Stimulated activated naive CD8-positive, alpha-beta T cell treated with anti-CD3 and anti-CD28 coated beads, Interleukin-15, amount 100 ng/mL, for 72 hours (primary cell): ENCODE data around the gene BATF3.
A peak's percentile ranks its signal among the peaks of the same experiment; 100 is the strongest.

Experiments used
- ATAC-seq: fragments of 150-1000 bp; cut with Tn5 transposase; 2 replicates; pipeline ENCODE4 v1.10.0; 2021; ENCODE audit warnings: mild to moderate bottlenecking, moderate library complexity
- DNase-seq, 2 donors: peaks; one replicate each; pipeline ENCODE4 v3.0.0; 2021 to 2022
- H3K27ac Mint-ChIP-seq, 2 donors: one replicate each; pipeline ENCODE4 v1.8.0; 2022; ENCODE audit warnings: mild to moderate bottlenecking in 2 of 2, mixed read lengths in 2 of 2, moderate library complexity in 2 of 2
- H3K27me3 Mint-ChIP-seq: one replicate; pipeline ENCODE4 v1.8.0; 2022; ENCODE audit warnings: mixed read lengths
- H3K4me1 Mint-ChIP-seq: one replicate; pipeline ENCODE4 v1.8.0; 2022; ENCODE audit warnings: mild to moderate bottlenecking, mixed read lengths
- H3K4me3 Mint-ChIP-seq, 2 donors: one replicate each; pipeline ENCODE4 v1.8.0; 2022; ENCODE audit warnings: mild to moderate bottlenecking in 2 of 2, mixed read lengths in 2 of 2, moderate library complexity in 1 of 2
- H3K9me3 Mint-ChIP-seq, 2 donors: one replicate each; pipeline ENCODE4 v1.8.0; 2022; ENCODE audit warnings: mixed read lengths in 2 of 2

Gene BATF3

DNA sequence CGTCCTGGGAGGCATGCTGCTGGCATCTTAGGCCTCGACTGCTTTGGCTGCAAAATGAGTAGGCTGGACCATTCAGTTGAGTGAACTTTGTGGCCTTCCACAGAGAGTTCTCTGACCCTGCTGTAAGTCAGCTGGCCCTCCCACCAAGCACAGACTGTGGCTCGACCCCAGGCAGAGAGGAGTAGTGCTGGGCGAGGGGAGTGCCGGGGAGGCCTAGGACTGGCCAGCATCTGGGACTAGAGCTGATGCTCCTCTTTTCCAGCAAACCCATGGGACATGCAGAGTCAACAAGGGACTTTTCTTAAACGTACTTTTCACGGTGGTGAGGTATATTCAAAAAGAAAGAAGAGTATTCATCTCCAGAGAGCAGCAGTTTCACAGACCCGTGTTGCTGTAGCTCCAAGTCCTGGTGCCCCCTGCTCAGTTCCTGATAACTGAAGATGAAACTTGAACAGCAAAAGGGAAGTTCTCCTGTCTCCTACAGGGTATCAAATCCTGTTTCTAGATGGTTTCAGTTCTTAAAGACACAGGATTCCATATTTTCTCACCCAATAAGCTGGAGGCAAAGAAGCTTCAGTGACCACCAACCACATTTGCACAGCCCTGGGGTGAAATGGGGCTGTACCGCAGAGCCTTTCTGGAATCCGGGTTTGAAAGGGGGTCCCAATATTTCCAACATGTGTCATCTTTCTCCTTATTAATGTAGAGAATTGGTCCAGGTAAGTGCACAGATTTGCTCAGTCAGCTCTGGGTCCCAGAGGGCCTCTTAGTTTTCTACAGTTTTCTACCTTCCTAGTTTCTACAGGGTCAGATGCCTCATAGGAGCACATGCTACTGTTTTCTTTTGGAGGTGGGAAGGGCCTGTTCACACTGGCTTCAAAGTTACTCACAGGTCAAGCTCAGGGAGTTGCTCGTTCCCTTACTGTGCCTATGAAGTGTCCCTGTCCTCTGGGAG lies 20.9 kb downstream of the BATF3 start:
- Mint-ChIP-seq H3K9me3 (no peaks in the 10 kb centered on the region), H3K4me3 (peak overlapping the region; percentile 24 to 50), H3K27me3 (peaks cover 12% of the 10 kb centered on the region), H3K4me1 (peaks cover 65% of the 10 kb centered on the region), H3K27ac (peak overlapping the region; percentile 66 to 78)
- DNase-seq (peak in 1 of 2 donors; percentile 59), ATAC-seq (peak; percentile 67)

DNA sequence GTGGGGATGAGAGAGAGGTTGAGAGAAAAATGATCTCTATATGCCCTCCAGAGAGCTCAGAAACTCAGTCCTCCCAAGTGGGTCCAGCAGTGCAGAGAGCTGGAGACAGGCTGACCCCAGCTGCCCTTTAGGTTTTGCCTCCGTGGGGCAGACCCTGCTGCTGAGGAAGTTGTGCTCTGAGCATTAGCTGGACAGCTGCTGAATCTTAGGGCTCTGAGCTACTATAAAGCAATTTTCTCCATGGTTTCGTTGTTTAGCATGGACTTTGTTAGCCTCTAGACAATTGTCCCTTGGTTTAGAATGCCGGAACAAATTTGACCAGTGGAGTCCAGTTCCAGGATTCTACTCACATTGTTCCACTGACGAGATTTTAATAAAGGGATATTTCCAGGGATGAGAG lies 22.1 kb downstream of the BATF3 start:
- H3K27ac Mint-ChIP-seq, result peak overlapping the region in 1 of 2 donors; percentile 34
- H3K4me1 Mint-ChIP-seq, result peaks cover 54% of the 10 kb centered on the region

DNA sequence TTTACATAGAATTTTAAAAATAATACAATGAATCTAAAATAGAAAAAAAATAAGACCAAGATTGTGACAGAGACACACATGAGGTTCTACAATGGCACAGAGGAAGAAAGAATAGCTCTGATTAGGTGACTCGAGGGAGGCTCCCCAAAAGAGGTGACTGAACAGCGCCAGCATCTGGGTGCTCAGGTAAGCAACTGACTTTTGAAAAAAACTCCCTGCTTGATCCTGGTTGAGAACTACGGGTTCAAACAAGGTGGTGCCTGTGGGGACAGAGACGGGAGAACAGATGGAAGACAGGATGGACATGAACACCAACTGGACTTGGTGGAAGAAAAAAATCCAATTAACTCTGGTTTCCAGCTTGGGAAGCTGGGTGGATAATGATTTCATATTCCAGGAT lies 22.5 kb downstream of the BATF3 start:
- Mint-ChIP-seq H3K4me3 (no peak overlapping the region), H3K4me1 (peaks cover 49% of the 10 kb centered on the region), H3K27me3 (peaks cover 12% of the 10 kb centered on the region), H3K27ac (peak overlapping the region; percentile 2 to 74), H3K9me3 (no peaks in the 10 kb centered on the region)
- ATAC-seq, result no peak
- DNase-seq, result no peak

More for the DNA sequence above, 22.1 kb downstream of the BATF3 start:
- no peaks in the 10 kb centered on the region for H3K9me3 Mint-ChIP-seq
- H3K4me3 Mint-ChIP-seq, result peak overlapping the region in 1 of 2 donors; percentile 50
- no peak for ATAC-seq
- peaks cover 12% of the 10 kb centered on the region for H3K27me3 Mint-ChIP-seq
- no peak for DNase-seq

DNA sequence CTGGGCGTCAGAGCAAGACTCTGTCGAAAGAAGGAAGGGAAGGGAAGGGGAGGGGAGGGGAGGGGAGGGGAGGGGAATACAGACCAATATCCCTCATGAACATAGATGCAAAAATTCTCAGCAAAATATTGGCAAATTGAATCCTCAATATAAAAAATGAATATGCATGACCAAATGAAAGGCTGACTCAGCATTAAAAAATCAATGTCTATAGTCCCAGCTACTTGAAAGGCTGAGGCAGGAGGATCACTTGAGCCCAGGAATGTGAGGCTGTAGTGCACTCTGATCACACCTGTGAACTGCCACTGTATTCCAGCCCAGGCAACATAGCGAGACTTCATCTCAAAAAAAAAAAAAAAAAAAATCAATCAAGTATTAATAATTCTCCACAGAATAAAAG lies 24.0 kb downstream of the BATF3 start:
- no peak overlapping the region for H3K4me3 Mint-ChIP-seq
- no peak for DNase-seq
- peaks cover 49% of the 10 kb centered on the region for H3K4me1 Mint-ChIP-seq
- no peaks in the 10 kb centered on the region for H3K9me3 Mint-ChIP-seq
- H3K27ac Mint-ChIP-seq, result no peak overlapping the region
- ATAC-seq, result no peak
- peaks cover 22% of the 10 kb centered on the region for H3K27me3 Mint-ChIP-seq

DNA sequence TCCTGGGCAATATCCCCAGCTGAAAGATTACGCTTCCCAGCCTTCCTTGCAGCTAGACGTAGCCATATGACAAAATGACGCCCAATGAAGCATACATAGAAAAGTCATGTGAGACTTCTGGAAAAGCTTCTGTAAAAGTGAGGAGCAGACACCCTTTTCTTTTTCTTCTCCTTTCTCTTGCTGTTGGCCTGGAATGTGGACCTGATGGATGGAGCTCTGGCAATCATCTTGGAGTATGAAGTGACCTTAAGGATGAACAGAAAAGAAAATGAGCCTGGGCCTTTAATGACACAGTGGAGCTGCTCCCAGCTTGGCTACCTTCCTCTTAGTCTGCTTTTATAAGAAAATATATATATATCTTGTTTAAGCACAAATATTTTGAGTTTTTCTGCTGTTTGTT lies 24.8 kb downstream of the BATF3 start:
- ATAC-seq (no peak), DNase-seq (no peak)
- Mint-ChIP-seq H3K4me1 (peaks cover 41% of the 10 kb centered on the region), H3K27me3 (peaks cover 30% of the 10 kb centered on the region), H3K27ac (peak overlapping the region in 1 of 2 donors; percentile 9), H3K4me3 (no peak overlapping the region), H3K9me3 (no peaks in the 10 kb centered on the region)

DNA sequence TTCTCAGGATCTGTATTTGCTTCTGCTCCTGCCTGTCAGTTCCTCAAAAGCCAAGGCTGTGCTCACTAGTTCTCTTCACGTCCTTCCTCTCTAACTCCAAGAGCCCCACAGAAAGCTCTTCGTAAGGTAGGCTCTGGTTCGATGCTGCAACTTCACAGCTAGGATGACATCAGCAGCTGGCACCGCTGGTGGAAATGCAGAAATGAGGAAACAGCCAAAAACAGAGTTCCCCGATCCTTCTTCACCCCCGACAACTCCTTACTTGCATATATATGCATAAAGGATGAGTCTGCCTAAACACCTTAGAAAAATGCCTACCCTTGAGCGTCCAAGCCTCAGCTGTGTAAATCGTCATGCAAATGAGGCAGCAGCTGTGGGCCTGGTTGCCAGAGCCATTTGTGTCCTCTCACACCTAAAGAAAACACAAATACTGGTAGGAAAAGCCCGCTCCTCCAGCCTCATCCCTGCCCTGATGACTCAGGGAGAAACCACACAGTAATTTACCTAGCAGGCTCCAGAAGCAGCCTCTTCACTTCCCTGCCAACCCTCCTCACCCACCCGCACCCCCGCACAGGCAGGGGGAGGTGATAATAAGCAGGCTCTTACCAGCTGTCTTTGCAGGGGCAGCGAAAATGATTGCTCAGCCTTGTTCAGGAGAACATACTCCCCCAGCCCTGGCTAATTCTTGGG lies 28.2 kb downstream of the BATF3 start:
- peak overlapping the region in 1 of 2 donors; percentile 28 for H3K4me3 Mint-ChIP-seq
- peaks cover 25% of the 10 kb centered on the region for H3K4me1 Mint-ChIP-seq
- peaks cover 27% of the 10 kb centered on the region for H3K27me3 Mint-ChIP-seq
- no peaks in the 10 kb centered on the region for H3K9me3 Mint-ChIP-seq
- no peak for DNase-seq
- ATAC-seq, result peak; percentile 55
- peak overlapping the region in 1 of 2 donors; percentile 72 for H3K27ac Mint-ChIP-seq

DNA sequence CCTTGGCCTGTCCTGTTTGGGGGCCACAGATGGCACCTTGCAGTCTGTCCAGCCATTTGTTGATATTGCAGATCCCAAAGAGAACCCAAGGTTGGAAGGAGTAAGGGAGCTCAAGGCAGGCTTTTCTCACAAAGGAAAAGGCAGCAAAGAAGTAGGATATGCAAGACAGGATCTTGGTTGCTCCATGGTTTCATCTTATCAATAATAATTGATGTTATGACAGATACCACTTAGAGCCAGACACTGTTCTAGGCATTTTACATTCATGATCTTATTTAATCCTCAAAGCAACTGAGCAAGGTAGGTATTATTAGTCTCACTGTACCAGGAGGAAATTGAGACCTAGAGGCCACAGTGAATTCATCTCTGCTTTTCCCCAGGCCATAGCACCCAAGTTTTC lies 28.8 kb downstream of the BATF3 start:
- no peak for ATAC-seq
- Mint-ChIP-seq H3K4me1 (peaks cover 29% of the 10 kb centered on the region), H3K4me3 (no peak overlapping the region), H3K27ac (peak overlapping the region in 1 of 2 donors; percentile 72), H3K27me3 (peaks cover 27% of the 10 kb centered on the region), H3K9me3 (no peaks in the 10 kb centered on the region)
- no peak for DNase-seq

DNA sequence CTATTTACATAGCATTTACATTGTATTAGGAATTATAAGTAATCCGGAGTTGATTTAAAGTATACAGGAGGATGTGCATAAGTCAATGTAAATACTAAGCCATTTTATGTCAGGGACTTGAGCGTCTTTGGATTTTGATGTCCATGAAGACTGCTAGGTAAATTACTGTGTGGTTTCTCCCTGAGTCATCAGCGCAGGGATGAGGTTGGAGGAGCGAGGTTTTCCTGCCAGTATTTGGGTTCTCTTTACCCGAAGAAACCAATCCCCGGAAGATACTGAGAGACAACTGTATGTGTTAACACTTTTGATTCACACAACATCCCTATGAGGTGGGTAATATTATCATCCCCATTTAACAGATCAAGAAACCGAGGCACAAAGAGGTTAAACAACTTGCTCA lies 29.3 kb downstream of the BATF3 start:
- no peak for ATAC-seq
- Mint-ChIP-seq H3K4me3 (no peak overlapping the region), H3K4me1 (peaks cover 35% of the 10 kb centered on the region), H3K9me3 (no peaks in the 10 kb centered on the region), H3K27ac (no peak overlapping the region), H3K27me3 (peaks cover 27% of the 10 kb centered on the region)
- DNase-seq, result no peak

DNA sequence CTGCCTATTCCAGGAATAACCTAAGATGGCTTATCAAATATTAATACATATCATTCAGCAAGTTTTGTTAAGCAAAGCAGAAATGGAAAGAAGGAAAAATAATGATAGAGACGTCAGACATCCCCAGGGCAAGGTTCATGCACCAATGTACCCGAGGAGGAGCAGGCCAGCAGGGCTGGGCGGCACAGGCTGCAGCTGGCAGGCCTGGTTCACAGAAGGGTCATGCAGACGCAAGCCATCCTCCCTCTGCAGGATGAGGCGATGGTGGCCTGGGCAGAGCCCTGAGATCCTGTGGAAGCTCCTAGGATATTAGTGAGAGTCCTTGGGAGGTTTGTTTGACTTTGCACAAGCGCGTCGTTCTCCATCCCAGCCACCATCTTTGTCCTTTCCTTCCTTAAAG lies 30.0 kb downstream of the BATF3 start:
- peaks cover 39% of the 10 kb centered on the region for H3K4me1 Mint-ChIP-seq
- ATAC-seq (no peak), DNase-seq (no peak)
- H3K9me3 Mint-ChIP-seq, result no peaks in the 10 kb centered on the region
- peaks cover 27% of the 10 kb centered on the region for H3K27me3 Mint-ChIP-seq
- no peak overlapping the region for H3K27ac Mint-ChIP-seq
- no peak overlapping the region for H3K4me3 Mint-ChIP-seq

DNA sequence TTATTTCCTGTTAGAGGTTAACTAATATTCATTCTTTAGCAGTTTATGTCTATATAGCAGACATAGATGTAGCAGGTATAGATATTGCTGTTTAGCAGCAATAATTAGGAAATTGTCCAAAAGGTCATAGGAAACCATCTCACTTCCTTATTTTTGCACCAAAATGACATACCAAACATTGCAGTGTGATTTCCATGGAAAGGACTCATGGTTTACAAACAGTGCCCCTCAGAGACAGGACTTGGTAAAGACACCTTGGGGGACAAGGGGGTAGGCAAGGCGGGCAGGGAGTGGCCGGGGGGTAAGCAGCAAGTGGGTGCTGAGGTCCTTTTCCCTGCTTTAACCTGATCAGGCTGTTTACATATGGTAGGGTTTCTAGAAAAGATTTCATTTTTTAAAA lies 30.5 kb downstream of the BATF3 start:
- no peak overlapping the region for H3K4me3 Mint-ChIP-seq
- DNase-seq (no peak), ATAC-seq (no peak)
- no peak overlapping the region for H3K27ac Mint-ChIP-seq
- H3K4me1 Mint-ChIP-seq, result peaks cover 39% of the 10 kb centered on the region
- peaks cover 27% of the 10 kb centered on the region for H3K27me3 Mint-ChIP-seq
- no peaks in the 10 kb centered on the region for H3K9me3 Mint-ChIP-seq

DNA sequence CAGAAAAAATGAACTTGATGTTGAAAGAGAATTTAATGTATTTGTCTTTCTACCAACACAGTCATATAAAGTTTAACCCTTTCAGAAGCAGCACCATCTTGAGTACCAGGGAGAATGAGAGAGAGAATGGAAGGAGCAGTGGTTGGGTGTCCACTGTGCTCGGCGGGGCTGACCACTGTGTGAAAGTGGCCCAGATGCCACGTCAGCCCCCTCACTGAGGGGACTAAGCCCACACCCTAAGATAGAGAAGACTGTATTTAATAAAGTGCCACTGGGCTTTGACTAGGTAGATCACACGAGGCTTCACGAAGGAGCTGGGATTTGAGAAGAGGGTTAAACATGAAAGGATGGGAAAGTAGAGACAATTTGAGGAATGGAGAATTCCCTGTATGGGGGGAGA lies 31.2 kb downstream of the BATF3 start:
- ATAC-seq, result no peak
- peaks cover 39% of the 10 kb centered on the region for H3K4me1 Mint-ChIP-seq
- peak overlapping the region in 1 of 2 donors; percentile 4 for H3K27ac Mint-ChIP-seq
- peaks cover 27% of the 10 kb centered on the region for H3K27me3 Mint-ChIP-seq
- DNase-seq, result no peak
- no peak overlapping the region for H3K4me3 Mint-ChIP-seq
- no peaks in the 10 kb centered on the region for H3K9me3 Mint-ChIP-seq

DNA sequence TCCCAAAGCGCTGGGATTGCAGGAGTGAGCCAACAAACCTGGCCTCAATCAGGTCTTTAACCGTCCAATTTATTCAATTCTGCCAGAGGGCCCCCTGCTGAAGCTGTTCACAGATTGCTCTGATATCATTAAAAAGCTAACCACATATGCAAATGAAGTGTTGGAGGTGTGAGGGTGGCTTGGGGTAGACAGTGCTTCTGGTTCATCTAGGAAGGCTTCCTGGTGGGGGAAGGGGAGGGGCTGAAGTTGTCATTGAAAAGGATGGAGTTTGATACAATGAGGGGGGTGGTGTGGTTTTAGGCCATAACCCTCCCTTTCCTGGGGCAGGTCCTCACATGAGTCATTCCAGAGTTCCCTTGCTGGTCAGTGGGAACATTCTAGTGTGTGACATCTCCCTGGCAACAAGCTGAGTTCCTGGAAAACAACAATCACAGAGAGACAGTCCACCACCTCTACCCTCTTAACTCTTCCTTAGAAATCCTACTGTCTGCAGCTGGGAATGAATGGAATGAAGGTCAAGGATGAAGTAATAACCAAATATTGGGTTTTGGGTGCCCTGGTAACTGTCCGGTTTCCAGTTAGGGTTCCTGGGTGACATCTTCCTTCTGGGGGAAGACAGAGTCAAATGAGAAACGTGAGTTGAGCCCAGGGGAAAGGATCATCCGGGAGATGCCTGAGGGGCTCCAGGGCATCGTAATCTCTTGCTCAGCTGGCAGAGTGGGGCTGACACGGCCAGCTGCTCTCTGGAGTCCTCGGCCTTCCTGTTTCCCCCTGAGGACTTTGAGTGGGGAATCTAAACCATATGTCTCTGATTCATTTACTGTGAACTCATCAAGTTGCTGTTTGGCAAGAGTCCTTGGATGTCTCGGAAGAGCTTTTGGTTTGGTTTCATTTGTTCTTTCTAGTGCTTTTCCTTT lies 32.2 kb downstream of the BATF3 start:
- no peaks in the 10 kb centered on the region for H3K9me3 Mint-ChIP-seq
- H3K4me3 Mint-ChIP-seq, result peak overlapping the region; percentile 21 to 36
- H3K27ac Mint-ChIP-seq, result peak overlapping the region; percentile 16 to 46
- peaks cover 29% of the 10 kb centered on the region for H3K27me3 Mint-ChIP-seq
- H3K4me1 Mint-ChIP-seq, result peaks cover 39% of the 10 kb centered on the region
- ATAC-seq, result peak; percentile 69
- DNase-seq, result no peak

DNA sequence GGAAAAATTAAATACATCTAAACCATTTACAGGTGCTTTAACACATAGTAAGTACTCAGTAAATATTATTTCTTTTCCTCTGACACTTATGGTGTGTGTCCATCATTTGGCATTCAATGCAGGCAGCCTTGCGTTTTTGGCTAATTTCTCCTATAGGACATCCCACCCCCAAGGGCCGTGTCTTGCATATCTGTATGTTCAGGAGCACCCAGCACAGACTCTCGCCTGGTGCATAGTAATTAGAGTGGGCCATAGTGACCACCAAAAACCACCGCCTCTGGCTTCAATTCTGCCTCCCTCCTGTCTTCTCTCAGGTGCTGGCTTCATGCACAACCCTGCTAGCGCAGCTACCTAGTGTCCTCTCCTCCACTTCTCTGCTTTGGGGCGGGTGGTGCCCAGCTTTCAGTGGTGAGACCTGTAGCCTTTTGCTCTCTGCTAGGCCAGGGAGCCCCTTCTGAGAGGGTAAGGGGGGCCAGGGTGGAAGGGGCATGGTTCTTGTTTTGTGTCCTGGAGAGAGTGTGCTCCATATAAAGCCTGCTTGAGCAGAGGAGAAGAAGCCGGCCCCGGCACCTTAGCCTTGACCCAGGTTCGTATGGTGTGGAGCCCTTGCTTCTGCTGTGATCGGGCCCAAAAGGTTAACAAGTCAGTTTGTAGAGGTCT lies 33.4 kb downstream of the BATF3 start:
- peak overlapping the region; percentile 80 to 81 for H3K4me3 Mint-ChIP-seq
- no peaks in the 10 kb centered on the region for H3K9me3 Mint-ChIP-seq
- peaks cover 32% of the 10 kb centered on the region for H3K4me1 Mint-ChIP-seq
- DNase-seq (no peak), ATAC-seq (no peak)
- H3K27me3 Mint-ChIP-seq, result peaks cover 31% of the 10 kb centered on the region
- no peak overlapping the region for H3K27ac Mint-ChIP-seq

DNA sequence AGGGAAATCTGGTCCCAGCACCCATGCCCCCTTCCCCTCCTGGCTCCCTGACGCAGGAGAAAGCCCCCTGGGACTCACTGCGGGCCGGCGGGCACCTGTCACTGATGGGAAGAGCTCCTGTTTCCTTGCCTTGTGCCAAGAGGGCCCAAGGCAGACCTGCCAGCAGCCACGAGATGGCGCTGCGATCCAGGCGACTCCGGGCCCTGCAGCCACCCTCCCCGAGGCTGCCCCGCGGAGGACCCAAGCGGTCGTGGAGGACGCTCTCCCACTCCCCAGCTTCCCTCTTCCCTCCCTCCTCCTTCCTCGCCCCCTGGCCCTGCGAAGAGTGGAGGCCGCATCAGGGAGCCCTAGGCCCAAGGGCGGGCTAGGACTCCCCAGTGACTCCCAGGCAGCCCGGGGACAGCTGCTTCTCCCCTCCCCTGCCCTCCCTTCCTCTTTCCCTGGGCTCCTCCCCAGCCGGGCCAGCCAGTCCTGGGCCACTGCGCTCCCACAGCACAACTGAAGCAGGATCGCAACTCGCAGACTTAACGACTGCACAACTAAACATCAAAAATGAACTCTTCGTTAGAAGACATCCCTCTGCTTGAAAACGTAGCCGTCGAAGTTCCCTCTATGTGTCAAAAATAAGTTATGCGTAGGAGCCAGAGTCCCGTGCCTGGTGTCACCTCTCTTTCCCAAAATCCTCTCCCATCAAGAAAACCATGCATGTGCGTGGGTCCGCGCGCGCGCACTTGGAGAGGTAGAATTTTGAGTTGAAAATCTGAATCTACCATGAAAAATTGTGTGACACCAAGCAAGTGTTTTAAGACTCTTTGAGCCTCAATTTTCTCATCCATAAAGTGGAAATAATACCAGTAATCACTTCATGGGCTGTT lies 34.2 kb downstream of the BATF3 start:
- H3K4me1 Mint-ChIP-seq, result peaks cover 28% of the 10 kb centered on the region
- peaks cover 34% of the 10 kb centered on the region for H3K27me3 Mint-ChIP-seq
- no peaks in the 10 kb centered on the region for H3K9me3 Mint-ChIP-seq
- DNase-seq (peak; percentile 83 to 85), ATAC-seq (peak; percentile 97)
- H3K4me3 Mint-ChIP-seq, result peak overlapping the region; percentile 80 to 81
- peak overlapping the region; percentile 95 to 96 for H3K27ac Mint-ChIP-seq
